GM19240 (cell line): ENCODE results near the gene PXDN.

Source experiments
- DNase-seq: peaks from one replicate; pipeline ENCODE4 v3.0.0; 2011; ENCODE audit warnings: low spot score; ENCODE audit not compliant: insufficient read length

Gene PXDN

DNA sequence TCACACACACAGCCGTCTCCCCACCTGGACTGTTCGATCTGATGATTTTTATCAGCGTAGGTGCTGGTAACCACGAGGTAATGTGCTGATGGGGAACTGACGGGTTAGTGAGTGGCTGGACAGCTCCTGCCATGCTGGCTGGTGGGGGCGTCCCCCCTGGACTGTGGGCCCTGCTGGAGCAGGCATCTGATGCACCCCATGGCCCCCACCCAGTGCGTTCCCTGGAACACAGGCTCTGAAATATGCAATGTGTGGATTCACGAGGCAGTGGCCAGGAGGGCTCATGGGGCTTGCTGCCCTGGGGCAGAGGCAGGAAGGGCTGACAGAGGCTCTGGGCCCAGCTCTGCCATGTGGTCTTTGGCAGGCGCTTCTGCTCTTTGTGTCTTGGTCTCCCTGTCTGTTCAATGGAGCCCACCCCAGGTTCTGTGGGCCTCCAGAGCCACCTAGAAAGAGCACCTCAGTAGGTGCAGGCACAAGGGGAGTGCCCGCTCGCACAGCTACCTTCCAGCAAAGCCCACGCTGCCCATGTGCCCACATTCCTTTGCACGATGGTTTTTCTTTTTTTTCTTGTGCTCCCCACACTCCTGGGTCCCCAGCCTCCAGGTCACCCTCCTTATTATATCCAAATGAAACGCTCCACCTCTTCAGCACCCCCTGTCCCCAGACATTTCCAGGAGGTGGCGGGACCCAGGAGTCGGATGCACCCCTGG is 10.3 kb upstream of the PXDN start:
- no peak for DNase-seq

DNA sequence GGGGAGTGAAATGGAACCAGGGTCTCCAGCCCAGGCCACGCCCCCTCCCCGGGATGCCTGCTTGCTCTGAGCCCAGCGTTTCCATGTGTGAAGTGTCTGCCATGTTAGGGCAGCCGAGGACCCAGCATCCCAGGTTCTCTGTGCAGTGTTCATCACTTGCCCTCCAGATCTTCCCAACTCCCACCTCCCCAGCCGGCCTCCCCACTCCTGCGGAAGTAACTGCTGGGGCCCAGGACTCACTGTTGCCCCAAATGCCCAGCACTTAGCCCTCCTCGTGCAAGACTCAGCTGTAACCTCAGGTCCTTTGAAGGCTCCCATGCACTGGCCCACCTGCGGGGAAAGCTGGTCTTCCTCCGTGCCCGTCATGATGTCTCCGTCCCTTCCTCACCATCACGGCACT is 9.7 kb upstream of the PXDN start:
- no peak for DNase-seq

DNA sequence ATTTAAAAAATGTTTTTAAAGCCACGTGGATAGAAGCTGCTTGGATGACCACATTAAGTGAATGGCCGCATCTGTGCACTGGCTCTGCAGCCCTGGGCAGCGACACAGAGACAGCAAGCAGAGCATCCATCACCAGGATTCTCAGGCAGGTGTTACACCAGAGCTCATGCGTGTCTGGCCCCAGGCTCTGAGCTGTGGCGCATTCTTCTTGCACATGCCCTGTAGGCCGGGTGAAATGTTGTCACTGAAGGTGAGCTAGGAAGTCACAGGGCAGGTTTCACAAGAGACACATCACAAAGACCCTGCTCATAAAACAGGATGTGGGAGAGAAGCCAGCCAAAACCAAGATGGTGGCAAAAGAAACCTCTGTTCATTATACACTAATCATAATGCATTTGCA is 8.4 kb upstream of the PXDN start:
- no peak for DNase-seq

DNA sequence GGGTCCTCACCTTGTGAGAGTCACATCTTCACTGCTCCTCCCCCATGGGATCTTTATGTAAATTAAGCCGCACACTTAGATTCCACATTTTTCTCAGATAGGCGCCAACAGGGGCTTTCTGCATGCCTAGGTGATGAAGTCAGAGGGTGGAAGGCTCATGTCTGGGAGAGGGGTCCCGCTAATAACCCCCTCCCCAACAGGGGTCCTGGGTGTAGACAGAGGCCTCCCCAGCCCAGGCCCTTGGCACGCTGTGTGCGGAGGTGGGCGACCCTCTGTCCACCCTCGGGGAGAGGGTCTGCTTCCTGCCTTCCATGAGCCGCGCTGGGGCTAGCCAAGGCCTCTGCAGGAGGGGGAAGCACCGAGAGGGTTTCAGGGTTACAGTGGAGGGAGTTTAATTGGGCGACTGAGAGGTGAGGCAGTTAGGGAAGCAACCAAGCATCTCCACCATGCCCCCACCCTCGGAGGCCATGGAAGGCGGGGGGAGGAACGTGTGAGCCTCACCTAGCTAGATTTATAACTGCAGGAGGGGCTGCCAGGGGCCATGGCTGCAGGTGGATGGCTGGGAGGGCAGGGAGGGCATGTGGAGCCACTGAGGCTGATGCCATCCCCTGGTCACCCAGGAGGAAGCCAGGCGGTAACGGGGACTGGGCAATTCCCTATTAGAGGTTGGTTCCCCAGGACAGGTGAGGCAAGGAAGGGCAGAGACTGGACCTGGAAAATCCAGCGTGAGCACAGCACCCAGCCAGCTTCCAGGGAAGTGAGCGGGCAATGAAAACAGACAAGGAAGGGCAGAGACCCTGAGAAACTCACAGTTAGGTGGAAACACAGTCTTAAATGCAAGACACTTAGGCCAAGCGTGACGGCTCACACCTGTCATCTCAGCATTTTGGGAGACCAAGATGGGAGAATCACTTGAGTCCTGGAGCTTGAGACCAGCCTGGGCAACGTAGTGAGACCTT is 7.7 kb upstream of the PXDN start:
- no peak for DNase-seq

DNA sequence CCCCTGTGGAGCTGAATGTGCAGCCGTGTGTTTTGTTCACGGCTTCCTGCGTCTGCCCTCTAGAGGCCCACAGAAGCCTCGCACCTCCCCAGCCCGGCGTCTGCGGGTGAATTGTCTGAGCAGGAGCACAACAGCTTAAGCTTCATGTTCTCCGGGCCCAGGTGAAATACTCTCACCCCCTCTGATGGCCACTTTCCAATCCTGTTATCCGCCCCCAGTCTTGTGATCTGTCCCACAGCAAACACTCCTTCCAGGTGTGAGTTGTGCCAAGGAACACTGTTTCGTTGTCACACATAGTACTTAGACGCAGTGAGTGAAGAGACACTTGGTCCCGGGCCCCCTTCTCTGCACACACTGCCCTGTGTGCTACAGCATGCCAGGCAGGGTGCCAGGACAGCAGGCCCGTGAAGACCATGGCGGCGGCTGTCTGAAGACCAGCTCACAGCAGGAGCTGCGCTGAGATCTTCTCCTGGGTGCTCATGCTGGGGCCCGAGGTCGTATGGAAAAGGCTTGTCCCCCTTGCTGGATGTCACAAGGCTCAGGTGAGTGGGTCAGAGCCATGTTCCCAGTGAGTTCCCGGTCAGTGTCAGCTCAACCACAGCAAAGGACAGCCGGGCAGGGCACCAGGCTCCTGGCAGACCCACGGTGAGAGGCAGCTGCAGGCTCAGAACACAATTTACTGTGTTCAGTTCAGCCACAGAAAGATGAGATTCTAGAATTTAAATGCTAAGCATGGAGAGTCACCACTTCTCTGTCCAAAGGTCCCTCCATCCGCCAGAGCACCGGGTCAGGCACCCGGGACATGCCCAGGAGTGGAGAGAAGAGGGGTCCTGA is 6.8 kb upstream of the PXDN start:
- no peak for DNase-seq

DNA sequence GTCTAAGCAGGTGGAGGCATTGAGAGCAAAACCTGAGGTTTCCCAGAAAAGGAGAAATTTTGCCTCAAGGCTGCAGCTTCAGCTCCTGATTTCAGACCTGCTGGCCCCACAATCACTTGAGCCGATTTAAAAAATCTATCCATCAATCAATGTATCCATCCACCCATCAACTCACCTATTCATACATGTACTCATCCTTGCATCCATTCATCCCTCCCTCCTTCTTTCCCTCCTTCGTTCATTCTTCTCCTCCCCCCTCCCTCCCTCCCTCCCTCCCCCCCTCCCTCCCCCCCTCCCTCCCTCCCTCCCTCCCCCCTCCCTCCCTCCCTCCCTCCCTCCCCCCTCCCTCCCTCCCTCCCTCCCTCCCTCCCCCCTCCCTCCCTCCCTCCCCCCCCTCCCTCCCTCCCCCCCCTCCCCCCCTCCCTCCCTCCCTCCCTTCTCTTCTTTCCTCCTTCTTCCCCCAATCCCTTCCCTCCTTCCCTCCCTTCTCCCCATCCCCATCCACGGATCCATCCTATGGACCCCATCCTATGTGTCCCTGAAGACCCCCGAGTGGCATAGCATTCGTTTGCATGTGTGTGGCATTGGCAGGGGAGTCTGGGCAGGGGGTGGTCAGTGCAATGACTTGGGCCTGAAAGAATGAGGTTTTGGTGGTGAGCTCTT is 6.1 kb upstream of the PXDN start:
- DNase-seq, result no peak

DNA sequence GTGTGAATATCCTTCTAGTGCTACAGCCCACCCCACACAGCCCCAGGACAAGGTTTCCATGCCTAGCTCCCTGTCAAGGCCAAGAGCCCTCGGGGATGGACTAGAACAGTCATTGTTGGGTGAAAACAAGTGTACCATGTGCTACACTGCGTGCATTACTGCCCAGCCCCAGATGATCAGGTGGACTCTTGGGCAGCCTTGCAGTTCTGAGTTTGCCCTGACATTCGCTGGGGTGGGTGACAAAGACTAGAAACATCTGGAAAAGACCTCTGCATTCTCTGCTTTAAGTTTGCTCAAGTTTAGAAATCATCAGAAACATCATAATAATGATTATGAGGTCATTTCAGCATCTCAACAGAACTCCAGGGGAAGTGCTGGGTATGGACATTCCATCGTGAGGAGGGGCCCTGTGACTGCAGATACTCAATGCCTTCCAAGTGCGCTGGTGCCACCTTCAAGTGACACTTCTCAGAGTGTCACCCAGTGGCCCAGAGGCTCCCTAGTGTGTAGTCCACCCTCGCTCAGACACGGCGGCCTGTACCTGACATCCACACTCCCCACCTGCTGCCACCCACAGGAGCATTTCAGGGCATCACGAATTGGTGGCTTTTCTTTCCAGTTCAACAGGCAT is 5.3 kb upstream of the PXDN start:
- no peak for DNase-seq

DNA sequence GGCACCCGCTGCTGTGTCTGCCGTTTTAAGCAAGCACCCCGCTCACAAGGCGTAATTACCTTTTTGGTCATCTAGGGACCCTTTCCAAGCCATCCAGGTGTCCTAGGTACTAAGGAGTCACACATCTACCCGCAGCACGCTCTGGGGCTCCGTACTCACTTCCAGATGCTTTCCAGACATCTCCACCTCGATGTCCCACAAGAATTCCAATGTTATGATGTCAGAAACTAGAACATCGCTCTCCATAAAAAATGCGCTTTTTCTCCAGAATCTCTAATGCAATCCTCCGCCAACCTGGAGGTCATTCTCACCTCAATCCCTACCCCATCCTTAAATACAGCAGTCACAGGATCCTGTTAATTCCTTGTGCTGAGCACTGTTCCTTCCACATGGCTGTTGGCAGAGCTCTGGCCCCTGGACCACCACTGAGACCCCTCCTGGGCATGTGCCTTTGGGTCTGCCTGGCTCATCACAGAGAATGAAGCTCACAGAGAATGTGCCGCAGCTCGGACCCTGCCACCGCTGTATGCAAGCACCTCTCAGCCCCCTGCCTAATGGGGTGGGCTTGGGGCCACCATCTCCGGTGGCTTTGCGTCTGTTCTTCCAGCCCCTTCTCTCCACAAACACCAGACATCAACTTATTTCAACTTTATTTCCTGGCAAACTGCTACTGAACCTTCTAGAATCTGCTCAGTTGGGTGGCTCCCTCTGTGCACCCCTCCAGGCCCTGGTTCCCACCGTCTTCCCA is 4.6 kb upstream of the PXDN start:
- no peak for DNase-seq

DNA sequence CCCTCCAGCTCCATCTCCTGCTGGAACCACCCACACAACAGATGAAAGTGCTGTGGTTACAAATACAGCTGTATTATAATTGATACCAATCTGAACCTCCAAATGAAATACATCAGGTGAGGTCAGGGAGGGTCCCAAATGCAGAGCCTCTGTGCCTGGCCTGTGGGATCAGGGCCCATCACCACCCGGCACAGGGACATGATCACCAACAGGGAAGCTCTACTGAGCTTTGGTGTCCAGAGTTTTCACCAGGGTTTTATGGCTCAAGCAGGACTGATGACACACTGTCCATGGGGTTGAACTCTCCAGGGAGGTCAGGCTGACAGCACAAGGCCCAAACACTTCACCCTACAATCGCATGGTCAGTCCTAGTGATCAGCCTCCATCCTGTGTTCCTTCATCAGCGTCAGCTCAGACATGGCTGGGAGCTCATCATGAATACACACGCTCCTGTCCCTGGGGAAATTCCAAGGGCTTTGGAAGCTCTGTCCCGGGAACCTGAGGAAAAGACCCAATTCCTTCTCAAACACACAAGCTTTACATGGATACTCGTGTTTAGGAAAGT is 3.9 kb upstream of the PXDN start:
- DNase-seq, result no peak

DNA sequence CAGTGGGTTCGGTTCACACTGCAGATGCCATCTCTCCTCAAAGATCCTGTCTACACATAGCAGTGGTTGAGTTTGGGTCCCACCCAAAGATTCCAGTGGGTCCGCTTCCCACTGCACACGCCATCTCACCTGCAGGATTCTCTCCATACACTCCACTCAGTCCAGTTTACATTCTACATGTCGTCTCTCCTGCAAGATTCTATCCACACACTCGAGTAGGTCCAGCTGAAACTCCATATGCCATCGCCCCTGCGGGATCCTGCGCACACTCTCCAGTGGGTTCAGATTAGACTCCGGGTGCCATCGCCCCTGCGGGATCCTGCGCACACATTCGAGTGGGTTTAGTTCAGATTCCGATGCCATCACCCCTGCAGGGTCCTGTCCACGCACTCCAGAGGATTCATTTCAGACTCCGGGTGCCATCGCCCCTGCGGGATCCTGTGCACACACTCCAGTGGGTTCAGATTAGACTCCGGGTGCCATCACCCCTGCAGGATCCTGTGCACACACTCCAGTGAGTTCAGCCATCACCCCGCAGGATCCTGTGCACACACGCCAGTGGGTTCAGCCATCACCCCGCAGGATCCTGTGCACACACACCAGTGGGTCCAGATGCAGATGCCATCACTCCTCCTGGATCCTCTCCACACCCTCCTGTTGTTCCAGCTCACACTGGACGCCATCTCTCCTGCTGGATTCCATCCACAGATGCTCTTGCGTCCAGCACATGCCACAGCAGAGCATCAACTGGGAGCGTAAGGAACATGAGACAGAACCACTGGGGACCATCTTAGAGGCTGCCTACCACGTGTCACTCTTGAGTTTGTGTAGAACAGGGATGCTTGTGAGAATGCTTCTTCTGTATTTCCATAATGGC is 3.0 kb upstream of the PXDN start:
- no peak for DNase-seq

DNA sequence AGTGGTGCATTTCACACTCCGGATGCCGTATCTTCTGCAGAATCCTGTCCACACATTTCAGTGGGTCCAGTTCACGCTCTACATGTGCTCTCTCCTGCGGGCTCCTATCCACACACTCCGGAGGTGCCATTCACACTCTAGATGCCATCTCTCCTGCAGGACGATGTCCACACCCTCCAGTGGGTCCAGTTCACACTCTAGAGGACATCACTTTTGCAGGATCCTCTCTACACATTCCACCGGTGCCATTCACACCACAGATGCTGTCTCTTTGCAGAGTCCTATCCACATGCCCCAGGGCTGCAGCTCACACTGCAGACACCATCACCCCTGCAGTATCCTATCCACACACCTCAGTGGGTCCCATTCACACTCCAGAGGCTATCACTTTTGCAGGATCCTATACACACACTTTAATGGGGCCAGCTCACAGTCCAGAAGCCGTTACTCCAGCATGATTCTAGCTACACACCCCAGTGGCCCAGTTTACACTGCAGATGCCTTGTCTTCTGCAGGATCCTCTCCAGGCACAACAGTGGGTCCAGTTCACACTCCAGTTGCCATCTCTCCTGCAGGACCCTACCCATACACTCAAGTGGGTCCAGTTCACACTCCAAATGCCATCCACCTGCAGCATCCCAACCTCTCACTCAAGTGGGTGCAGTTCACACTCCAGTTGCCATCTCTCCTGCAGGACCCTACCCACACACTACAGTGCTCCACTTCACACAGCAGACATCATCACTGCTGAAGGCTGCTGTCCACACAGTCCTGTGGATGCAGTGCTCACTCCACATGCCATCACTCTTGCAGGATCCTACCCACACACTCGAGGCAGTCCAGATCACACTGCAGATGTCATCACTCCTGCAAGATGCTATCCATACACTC is 2.1 kb upstream of the PXDN start:
- no peak for DNase-seq

DNA sequence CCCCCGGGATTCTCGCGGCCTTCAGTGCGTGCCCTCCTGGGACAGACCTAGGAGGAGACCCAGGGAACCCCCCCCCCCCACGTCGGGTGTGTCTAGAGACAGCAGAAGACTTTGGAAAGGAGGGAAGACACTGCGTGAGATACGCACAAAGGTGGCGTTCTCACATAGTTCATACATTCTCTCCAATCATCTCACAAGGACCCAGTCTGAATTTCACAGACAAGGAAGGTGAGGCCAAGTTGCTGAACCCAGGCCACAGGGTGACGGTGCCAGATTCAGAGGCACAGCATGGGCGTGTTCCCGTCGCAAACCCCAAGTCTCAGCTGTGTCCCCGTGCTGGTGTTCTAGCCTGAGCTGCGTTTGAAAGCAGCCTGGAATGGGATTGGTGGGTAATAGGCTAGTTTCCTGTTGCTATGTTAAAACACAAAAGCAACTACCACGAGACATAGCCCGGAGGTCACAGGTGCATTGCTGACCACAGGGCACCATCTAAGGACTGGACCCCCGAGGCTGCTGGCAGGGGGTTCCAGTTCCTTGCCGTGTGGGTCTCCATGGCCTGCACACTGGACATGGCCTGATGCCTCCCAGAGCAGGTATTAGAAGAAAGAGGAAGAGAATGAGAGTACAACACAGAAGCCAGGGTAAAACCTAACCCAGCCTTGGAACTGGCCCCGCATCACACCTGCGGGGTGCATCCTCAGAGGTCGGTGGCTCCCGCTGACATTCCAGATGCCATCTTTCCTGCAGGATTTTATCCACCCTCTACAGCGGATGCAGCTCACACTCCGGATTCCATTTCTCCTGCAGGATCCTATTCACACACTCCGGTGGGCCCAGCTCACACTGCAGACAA is 1.1 kb upstream of the PXDN start:
- no peak for DNase-seq

DNA sequence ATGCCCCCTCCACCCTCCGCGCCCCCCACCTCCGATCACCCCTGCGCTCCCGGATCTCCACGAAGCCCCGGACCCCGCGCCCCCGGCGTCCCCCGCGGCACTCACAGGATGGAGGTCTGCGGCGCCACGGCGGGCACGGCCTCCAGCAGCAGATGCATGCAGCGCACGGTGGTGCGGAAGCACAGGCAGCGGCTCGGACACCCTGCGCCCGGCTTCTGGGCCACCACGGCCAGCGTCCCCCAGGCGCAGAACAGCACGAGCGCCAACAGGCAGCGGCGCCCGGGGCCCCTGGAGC is 217 bp downstream of the PXDN start:
- DNase-seq, result no peak

DNA sequence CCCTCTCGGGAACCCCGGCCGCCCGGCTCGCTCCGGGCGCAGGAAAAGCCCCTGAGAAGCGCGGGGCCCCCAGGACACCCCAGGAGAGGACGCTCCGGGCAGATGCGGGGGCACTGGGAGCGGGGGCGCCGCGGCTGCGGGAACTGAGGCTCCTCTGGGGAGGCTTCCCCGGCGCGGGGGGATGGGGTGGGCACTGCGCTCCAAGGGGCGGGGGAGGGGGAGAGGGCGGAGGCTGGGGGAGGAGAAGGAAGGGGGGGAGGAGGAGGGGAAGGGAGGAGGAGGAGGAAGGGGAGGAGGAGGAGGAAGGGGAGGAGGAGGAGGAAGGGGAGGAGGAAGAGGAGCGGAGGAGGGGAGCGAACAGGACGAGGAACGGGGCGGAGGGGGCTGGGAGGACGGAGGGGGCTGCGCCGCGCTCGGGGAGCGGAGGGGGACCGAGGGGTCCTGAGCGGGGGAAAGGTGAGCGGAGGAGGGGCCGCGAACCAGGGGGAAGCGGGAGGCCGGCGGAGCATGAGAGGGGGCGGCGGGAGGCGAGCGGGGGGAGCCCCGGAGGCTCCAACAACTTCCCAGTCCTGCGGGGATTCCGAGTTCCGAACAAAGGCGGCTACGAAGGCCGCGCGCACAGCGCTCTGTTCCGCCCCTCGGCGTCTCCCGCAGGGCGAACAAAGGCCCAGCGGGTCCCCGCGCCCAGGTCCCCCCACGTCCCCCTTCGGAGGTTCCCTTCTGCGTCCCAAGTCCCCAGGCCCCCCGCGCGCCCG is 742 bp downstream of the PXDN start:
- no peak for DNase-seq

DNA sequence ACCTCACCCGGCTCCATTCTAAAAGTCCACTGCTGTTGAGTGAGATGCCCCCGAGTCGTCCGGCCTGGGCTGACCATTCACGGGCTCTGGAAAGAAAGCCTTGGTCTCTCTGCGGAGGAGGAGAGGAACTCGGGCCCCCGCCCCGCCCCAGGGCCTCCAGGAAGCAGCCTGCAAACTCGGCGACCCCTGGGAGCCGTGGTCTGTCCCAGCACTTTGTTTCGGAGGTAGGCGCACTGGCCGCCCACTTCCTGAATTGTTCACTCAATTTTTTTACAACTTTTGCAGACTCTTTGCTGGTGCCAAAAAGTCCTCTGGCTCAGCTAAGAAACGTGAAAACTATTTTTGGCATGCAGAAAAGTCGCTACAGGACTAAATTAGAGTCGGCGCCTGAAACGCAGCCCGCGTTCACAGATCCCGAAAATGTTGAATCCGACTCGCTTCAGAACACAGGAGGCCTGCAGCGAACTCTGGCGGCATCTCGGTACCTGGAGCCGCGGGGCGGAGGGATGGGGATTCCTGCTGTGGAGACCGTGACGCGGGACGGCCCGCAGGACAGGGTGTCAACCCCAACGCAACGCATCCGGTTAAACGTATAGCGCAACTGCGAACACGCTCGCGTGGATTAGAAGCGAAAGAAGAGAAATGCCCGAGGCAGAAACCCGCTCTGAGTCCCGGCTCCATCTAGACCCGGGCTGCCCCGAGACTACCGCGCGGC is 1.5 kb downstream of the PXDN start:
- DNase-seq, result no peak

DNA sequence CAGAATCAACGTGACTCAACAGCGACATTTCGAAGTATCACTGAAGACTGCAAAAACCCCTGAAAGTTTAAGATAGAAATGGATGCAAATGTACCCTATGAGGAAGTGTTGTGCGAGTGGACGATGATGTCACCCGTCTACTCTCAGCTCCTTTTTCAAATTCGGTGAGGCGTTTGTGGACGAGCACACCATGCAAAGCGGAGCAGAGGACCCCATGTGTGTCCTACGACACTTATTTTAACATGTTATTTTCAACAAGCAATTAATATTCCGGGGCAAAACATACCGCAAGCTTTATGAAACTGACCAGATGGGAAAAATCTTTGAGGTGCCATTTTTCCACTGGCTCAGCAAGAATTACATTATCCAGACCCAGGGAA is 2.0 kb downstream of the PXDN start:
- DNase-seq, result no peak
